Prostate gland (tissue), 2 donors: ENCODE results near the gene GABRA5.

Experiments
- CTCF ChIP-seq, 4 experiments: fragments of 200-600 bp in 2 of 4; fragments of 450-650 bp in 2 of 4; sonication (generic) in 2 of 4; IDR thresholded peaks; 1 replicate in 3 of 4; 2 replicates in 1 of 4; pipeline ENCODE4 v1.5.1; 2016 to 2019; ENCODE audit warnings: antibody characterized with exemption in 4 of 4, mild to moderate bottlenecking in 2 of 4, moderate library complexity in 2 of 4
- POLR2A ChIP-seq: fragments of 450-650 bp; IDR thresholded peaks from one replicate; pipeline ENCODE4 v1.6.1; 2016; ENCODE audit warnings: antibody characterized with exemption, mild to moderate bottlenecking

DNA sequence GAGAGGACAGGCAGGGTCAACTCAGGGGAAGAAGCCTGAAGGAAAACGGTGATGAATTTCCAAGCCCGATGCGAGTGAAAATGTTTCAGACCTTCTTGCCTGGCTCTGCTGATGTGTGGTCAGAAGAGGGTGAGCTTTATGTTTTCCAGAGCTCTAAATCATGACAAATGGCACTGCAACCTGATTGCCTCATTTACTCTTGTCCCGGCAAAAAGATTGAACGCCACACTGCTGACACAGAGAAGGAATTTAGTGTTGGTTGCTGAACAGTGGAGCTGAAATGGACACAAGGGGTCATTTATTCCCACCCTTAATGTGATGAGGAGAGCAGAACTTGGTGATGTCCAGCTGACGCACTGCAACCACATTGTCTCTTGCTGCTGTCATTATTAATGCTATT, 68.0 kb downstream of the GABRA5 start:
- no peak for TF ChIP-seq POLR2A
- no peak for TF ChIP-seq CTCF (IDR thresholded peaks at IDR 0.05)
